HG03432 (cell line): ENCODE data around the gene PAX5.

Experiments used
- ATAC-seq: cut with Tn5 transposase; IDR thresholded peaks from one replicate; pipeline ENCODE4 v1.9.1; 2021; ENCODE audit warnings: mild to moderate bottlenecking, moderate library complexity; ENCODE audit not compliant: unreplicated experiment

PAX5 gene

GRCh38 chr9:36839131-36839885, 194.8 kb downstream of the PAX5 start:
- ATAC-seq: no peak

- ATAC-seq: no peak
Observed at GRCh38 chr9:36837431-36838405, 196.3 kb downstream of the PAX5 start.

- ATAC-seq: no peak
Observed at GRCh38 chr9:36836486-36836885, 197.6 kb downstream of the PAX5 start.

- peak; percentile 53 for ATAC-seq
Observed at GRCh38 chr9:36835271-36835996, 198.6 kb downstream of the PAX5 start.

GRCh38 chr9:36834736-36835135, 199.3 kb downstream of the PAX5 start:
- no peak for ATAC-seq

- no peak for ATAC-seq
Observed at GRCh38 chr9:36833954-36834353, 200.1 kb downstream of the PAX5 start.

GRCh38 chr9:36832164-36832795, 201.8 kb downstream of the PAX5 start:
- ATAC-seq: no peak

GRCh38 chr9:36831381-36832161, 202.5 kb downstream of the PAX5 start:
- ATAC-seq: no peak

GRCh38 chr9:36828611-36829013, 205.5 kb downstream of the PAX5 start:
- ATAC-seq: no peak

GRCh38 chr9:36827593-36827992, 206.5 kb downstream of the PAX5 start:
- no peak for ATAC-seq

- no peak for ATAC-seq
Observed at GRCh38 chr9:36826581-36826980, 207.5 kb downstream of the PAX5 start.

GRCh38 chr9:36825179-36825578, 208.9 kb downstream of the PAX5 start:
- ATAC-seq: no peak

GRCh38 chr9:36823934-36824333, 210.1 kb downstream of the PAX5 start:
- ATAC-seq: no peak

- ATAC-seq: no peak
Observed at GRCh38 chr9:36823466-36823865, 210.6 kb downstream of the PAX5 start.

GRCh38 chr9:36822201-36822600, 211.9 kb downstream of the PAX5 start:
- ATAC-seq: no peak

GRCh38 chr9:36820392-36820861, 213.6 kb downstream of the PAX5 start:
- ATAC-seq: no peak

GRCh38 chr9:36818965-36819870, 214.8 kb downstream of the PAX5 start:
- no peak for ATAC-seq

GRCh38 chr9:36818242-36818938, 215.7 kb downstream of the PAX5 start:
- no peak for ATAC-seq
